Loucy (cell line): Measurements from ENCODE around the gene PFAS.

Experiments
- H2AFZ ChIP-seq: fragments of 200-600 bp; sonication (generic); 2 replicates; pipeline ENCODE4 v1.6.0; 2016; ENCODE audit warnings: antibody characterized with exemption, mild to moderate bottlenecking, low read length, moderate library complexity
- H3F3A ChIP-seq: fragments of 200-600 bp; 2 replicates; pipeline ENCODE4 v1.6.0; 2016; ENCODE audit warnings: antibody characterized with exemption, low read depth, mild to moderate bottlenecking
- H3K27me3 ChIP-seq: fragments of 200-600 bp; sonication (generic); 2 replicates; pipeline ENCODE4 v1.6.1; 2014; ENCODE audit warnings: low read length, mild to moderate bottlenecking; ENCODE audit not compliant: insufficient read depth, poor library complexity, severe bottlenecking
- H3K36me3 ChIP-seq: fragments of 200-600 bp; sonication (generic); 2 replicates; pipeline ENCODE4 v1.6.1; 2016; ENCODE audit warnings: low read length; ENCODE audit not compliant: insufficient read depth
- H3K4me1 ChIP-seq: fragments of 200-600 bp; sonication (generic); 2 replicates; pipeline ENCODE4 v1.5.1; 2014; ENCODE audit warnings: low read length, mild to moderate bottlenecking; ENCODE audit not compliant: insufficient read depth, poor library complexity, severe bottlenecking
- H3K4me2 ChIP-seq: fragments of 200-600 bp; sonication (generic); 2 replicates; pipeline ENCODE4 v1.6.0; 2014; ENCODE audit warnings: antibody characterized with exemption, low read length, low read depth, mild to moderate bottlenecking; ENCODE audit not compliant: poor library complexity, severe bottlenecking
- H3K4me3 ChIP-seq: fragments of 200-600 bp; sonication (generic); 2 replicates; pipeline ENCODE4 v1.5.1; 2014; ENCODE audit warnings: low read length, mild to moderate bottlenecking, mixed read lengths; ENCODE audit not compliant: poor library complexity, severe bottlenecking
- H3K79me2 ChIP-seq: fragments of 200-600 bp; sonication (generic); 2 replicates; pipeline ENCODE4 v1.6.1; 2014; ENCODE audit warnings: low read length; ENCODE audit not compliant: insufficient read depth
- H3K9ac ChIP-seq: fragments of 200-600 bp; sonication (generic); 2 replicates; pipeline ENCODE4 v1.6.0; 2014; ENCODE audit warnings: mild to moderate bottlenecking, low read depth, low read length, moderate library complexity; ENCODE audit not compliant: poor library complexity, severe bottlenecking
- H3K9me2 ChIP-seq: fragments of 200-600 bp; sonication (generic); replicated peaks from 2 replicates; pipeline ENCODE4 v1.6.1; 2016; ENCODE audit warnings: low read depth, low read length, mixed read lengths
- H3K9me3 ChIP-seq: fragments of 200-600 bp; sonication (generic); 2 replicates; pipeline ENCODE4 v1.6.1; 2014; ENCODE audit warnings: mild to moderate bottlenecking, antibody characterized with exemption, low read length, low read depth; ENCODE audit not compliant: insufficient read depth
- H4K20me1 ChIP-seq: fragments of 200-600 bp; sonication (generic); 2 replicates; pipeline ENCODE4 v1.6.0; 2014; ENCODE audit warnings: antibody characterized with exemption, low read length, mild to moderate bottlenecking; ENCODE audit not compliant: insufficient read depth, poor library complexity, severe bottlenecking
- EZH2phosphoT487 ChIP-seq: fragments of 200-600 bp; IDR thresholded peaks from 2 replicates; pipeline ENCODE4 v1.6.1; 2018; ENCODE audit warnings: antibody characterized with exemption, mild to moderate bottlenecking, moderate library complexity, borderline replicate concordance
- TF ChIP-seq, protein P1 (sequence below): fragments of 200-600 bp; sonication (generic); conservative IDR thresholded peaks from 2 replicates; pipeline ENCODE4 v1.5.1; 2014; ENCODE audit warnings: mild to moderate bottlenecking, antibody characterized with exemption, low read length

PFAS gene

DNA sequence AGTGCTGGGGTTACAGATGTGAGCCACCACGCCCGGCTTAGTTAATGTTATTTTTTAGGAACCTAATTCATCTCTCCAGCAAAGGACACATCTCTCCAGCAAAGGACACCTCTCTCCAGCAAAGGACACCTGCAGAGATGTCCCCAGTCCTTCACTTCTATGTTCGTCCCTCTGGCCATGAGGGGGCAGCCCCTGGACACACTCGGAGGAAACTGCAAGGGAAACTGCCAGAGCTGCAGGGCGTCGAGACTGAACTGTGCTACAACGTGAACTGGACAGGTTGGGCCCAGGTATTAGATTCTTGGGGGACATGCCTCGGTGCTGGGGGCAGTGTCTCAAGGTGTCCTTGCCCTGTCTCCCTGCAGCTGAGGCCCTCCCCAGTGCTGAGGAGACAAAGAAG lies 4.7 kb downstream of the PFAS start:
- Histone ChIP-seq H3K9me2 (no peaks in the 10 kb centered on the region), H3K79me2 (peaks cover 29% of the 10 kb centered on the region), H3K4me3 (no peak overlapping the region), H3K4me1 (peaks cover 17% of the 10 kb centered on the region), H3K9ac (no peak overlapping the region), H2AFZ (no peak overlapping the region), H3K36me3 (peaks cover 34% of the 10 kb centered on the region; the same call in 1 of the 2 replicates), H3K9me3 (no peaks in the 10 kb centered on the region), H3K27me3 (no peaks in the 10 kb centered on the region), H3K4me2 (no peak overlapping the region), H3F3A (peaks cover 2% of the 10 kb centered on the region; the same call in 1 of the 2 replicates), H4K20me1 (peaks cover 5% of the 10 kb centered on the region)
- TF ChIP-seq, protein P1, sequence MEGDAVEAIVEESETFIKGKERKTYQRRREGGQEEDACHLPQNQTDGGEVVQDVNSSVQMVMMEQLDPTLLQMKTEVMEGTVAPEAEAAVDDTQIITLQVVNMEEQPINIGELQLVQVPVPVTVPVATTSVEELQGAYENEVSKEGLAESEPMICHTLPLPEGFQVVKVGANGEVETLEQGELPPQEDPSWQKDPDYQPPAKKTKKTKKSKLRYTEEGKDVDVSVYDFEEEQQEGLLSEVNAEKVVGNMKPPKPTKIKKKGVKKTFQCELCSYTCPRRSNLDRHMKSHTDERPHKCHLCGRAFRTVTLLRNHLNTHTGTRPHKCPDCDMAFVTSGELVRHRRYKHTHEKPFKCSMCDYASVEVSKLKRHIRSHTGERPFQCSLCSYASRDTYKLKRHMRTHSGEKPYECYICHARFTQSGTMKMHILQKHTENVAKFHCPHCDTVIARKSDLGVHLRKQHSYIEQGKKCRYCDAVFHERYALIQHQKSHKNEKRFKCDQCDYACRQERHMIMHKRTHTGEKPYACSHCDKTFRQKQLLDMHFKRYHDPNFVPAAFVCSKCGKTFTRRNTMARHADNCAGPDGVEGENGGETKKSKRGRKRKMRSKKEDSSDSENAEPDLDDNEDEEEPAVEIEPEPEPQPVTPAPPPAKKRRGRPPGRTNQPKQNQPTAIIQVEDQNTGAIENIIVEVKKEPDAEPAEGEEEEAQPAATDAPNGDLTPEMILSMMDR = peak; percentile 49
- no peak for TF ChIP-seq EZH2phosphoT487

DNA sequence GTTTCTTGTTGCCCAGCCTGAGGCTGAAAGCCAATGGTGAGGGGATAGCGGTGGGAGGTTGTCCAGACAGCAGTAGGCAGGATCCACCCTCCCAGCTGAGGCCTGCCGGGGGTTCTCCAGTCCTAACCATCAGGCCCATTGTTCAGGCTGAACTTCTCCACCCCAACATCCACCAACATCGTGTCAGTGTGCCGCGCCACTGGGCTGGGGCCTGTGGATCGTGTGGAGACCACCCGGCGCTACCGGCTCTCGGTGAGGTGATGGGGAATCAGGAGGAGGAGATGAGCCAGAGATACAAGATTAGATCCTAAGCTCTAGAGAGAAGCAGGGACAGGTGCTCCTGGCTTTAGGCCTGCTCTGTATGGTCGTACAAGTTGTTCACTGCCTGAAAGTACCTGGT lies 5.8 kb downstream of the PFAS start:
- Histone ChIP-seq H3K9ac (no peak overlapping the region), H4K20me1 (no peaks in the 10 kb centered on the region), H3K9me2 (no peaks in the 10 kb centered on the region), H3K79me2 (peaks cover 22% of the 10 kb centered on the region), H3K9me3 (no peaks in the 10 kb centered on the region), H3F3A (no peaks in the 10 kb centered on the region), H3K27me3 (no peaks in the 10 kb centered on the region), H3K4me3 (no peak overlapping the region), H3K4me2 (no peak overlapping the region), H3K4me1 (peaks cover 8% of the 10 kb centered on the region), H2AFZ (no peak overlapping the region), H3K36me3 (peaks cover 34% of the 10 kb centered on the region; the same call in 1 of the 2 replicates)
- TF ChIP-seq, protein P1 = no peak
- TF ChIP-seq EZH2phosphoT487 = no peak

DNA sequence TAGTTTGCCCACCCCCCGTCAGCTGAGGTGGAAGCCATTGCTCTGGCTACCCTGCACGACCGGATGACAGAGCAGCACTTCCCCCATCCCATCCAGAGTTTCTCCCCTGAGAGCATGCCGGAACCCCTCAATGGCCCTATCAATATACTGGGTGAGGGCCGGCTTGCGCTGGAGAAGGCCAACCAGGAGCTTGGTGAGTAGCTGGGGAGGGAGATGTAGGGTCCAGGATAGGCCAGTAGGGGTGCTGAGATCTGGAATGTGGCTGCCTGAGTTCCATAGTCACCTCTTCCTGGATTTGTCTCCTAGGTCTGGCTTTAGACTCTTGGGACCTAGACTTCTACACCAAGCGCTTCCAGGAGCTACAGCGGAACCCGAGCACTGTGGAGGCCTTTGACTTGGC lies 6.4 kb downstream of the PFAS start:
- H3K79me2 ChIP-seq = peaks cover 16% of the 10 kb centered on the region
- H3K9me3 ChIP-seq = no peaks in the 10 kb centered on the region
- TF ChIP-seq, protein P1 = no peak
- no peak for TF ChIP-seq EZH2phosphoT487
- peaks cover 2% of the 10 kb centered on the region for H3K4me1 ChIP-seq
- peaks cover 39% of the 10 kb centered on the region; the same call in 1 of the 2 replicates for H3K36me3 ChIP-seq
- H3F3A ChIP-seq = no peaks in the 10 kb centered on the region
- no peak overlapping the region for H3K4me3 ChIP-seq
- no peaks in the 10 kb centered on the region for H4K20me1 ChIP-seq
- no peak overlapping the region for H2AFZ ChIP-seq
- H3K9me2 ChIP-seq = no peaks in the 10 kb centered on the region
- H3K27me3 ChIP-seq = no peaks in the 10 kb centered on the region
- H3K4me2 ChIP-seq = no peak overlapping the region
- no peak overlapping the region for H3K9ac ChIP-seq
